H4 (cell line): Measurements from ENCODE around the gene AP1G1. TPM values are rescaled to one million over a fixed set of nuclear protein-coding genes. Genes with fewer than 3 reads are reported as not detected.
"Not testable (repeated sequence)": the region's sequence is repeated elsewhere in the genome, so short reads cannot be mapped to it uniquely, and the experiment has no call there.

Experiments
- DNase-seq: peaks from one replicate; pipeline ENCODE4 v3.0.0-alpha.2; 2015; ENCODE audit warnings: low spot score
- total RNA-seq: library from RNA; depleted of rRNA; stranded (reverse); fragments of >200 nt; shearing (Covaris generic); gene quantifications from 2 replicates; pipeline ENCODE4 v1.2.3, GENCODE V29; 2014; rRNA removed

AP1G1 gene
- total RNA-seq, 1 experiment from 2014 or later: 49.8 TPM

- no peak for DNase-seq
Measured at GRCh38 chr16:71703333-71703732, 105.3 kb downstream of the AP1G1 start.

- no peak for DNase-seq
Measured at GRCh38 chr16:71700831-71701230, 107.8 kb downstream of the AP1G1 start.

- DNase-seq: no peak
Measured at GRCh38 chr16:71698491-71698890, 110.1 kb downstream of the AP1G1 start.

GRCh38 chr16:71693164-71693563 is 115.5 kb downstream of the AP1G1 start:
- DNase-seq: no peak

- DNase-seq: no peak
Measured at GRCh38 chr16:71689901-71690300, 118.7 kb downstream of the AP1G1 start.

- DNase-seq: no peak
Measured at GRCh38 chr16:71687861-71688260, 120.8 kb downstream of the AP1G1 start.

- not testable (repeated sequence) for DNase-seq
Measured at GRCh38 chr16:71684280-71684679, 124.4 kb downstream of the AP1G1 start.

- no peak for DNase-seq
Measured at GRCh38 chr16:71681360-71681759, 127.3 kb downstream of the AP1G1 start.

Other genes with a start within 250 kb of the AP1G1 start
- gene TAT, start 231.7 kb downstream of the AP1G1 start, total RNA-seq: not detected in 2 replicates
- not detected in 2 replicates for gene MARVELD3, start 182.7 kb downstream of the AP1G1 start, total RNA-seq
- 1.8 and 3.8 TPM in 2 replicates for gene PHLPP2, start 84.1 kb downstream of the AP1G1 start, total RNA-seq
- 8.0 and 12.6 TPM in 2 replicates for gene ATXN1L, start 37.1 kb upstream of the AP1G1 start, total RNA-seq
- 5.5 and 7.0 TPM in 2 replicates for gene ZNF821, start 75.3 kb upstream of the AP1G1 start, total RNA-seq
- gene IST1, start 86.7 kb upstream of the AP1G1 start, total RNA-seq: 220 and 229 TPM in 2 replicates
- gene PKD1L3, start 191.6 kb upstream of the AP1G1 start, total RNA-seq: not detected in 2 replicates
- 4.6 and 6.0 TPM in 2 replicates for gene DHODH, start 199.9 kb upstream of the AP1G1 start, total RNA-seq
- gene HP, start 245.7 kb upstream of the AP1G1 start, total RNA-seq: 0.08 TPM in 1 of 2 replicates, not detected in the other